Measurements from ENCODE around the gene NXF3.

DNA sequence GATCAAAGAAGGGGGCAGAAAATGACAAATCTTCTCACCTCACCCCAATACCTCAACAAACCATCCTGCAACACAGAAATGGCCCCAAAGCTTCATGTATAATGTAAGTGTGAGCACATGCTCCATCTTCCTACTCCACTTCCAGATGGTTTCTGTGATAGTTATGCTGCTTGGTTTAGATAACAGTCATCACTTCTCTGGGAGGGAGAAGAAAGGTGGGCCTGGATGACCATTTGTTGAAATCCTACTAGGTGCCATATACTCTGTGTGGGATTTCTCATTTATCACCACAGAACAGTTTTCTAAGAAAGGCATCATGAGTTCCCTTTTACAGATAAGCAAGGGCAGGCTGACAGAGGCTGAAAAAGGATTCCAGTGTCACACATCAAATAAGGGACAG is 31.3 kb upstream of the NXF3 start:
- TF ChIP-seq NR1H2 (CRISPR knock-in tag; IDR thresholded peaks at IDR 0.05) (no peak), CBFB (CRISPR knock-in tag; IDR thresholded peaks at IDR 0.05; ENCODE audit: low read depth) (no peak), ETV6 (CRISPR knock-in tag; IDR thresholded peaks at IDR 0.05) (no peak), ZNF121 (CRISPR knock-in tag; IDR thresholded peaks at IDR 0.05) (no peak), JUN (CRISPR knock-in tag; IDR thresholded peaks at IDR 0.05) (no peak), TCF7 (CRISPR knock-in tag; IDR thresholded peaks at IDR 0.05; ENCODE audit: low read depth) (no peak), CREB1 (CRISPR knock-in tag; IDR thresholded peaks at IDR 0.05) (no peak)
- TF ChIP-seq, protein P1, sequence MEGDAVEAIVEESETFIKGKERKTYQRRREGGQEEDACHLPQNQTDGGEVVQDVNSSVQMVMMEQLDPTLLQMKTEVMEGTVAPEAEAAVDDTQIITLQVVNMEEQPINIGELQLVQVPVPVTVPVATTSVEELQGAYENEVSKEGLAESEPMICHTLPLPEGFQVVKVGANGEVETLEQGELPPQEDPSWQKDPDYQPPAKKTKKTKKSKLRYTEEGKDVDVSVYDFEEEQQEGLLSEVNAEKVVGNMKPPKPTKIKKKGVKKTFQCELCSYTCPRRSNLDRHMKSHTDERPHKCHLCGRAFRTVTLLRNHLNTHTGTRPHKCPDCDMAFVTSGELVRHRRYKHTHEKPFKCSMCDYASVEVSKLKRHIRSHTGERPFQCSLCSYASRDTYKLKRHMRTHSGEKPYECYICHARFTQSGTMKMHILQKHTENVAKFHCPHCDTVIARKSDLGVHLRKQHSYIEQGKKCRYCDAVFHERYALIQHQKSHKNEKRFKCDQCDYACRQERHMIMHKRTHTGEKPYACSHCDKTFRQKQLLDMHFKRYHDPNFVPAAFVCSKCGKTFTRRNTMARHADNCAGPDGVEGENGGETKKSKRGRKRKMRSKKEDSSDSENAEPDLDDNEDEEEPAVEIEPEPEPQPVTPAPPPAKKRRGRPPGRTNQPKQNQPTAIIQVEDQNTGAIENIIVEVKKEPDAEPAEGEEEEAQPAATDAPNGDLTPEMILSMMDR (IDR thresholded peaks at IDR 0.05), result no peak
- TF ChIP-seq, protein P2, sequence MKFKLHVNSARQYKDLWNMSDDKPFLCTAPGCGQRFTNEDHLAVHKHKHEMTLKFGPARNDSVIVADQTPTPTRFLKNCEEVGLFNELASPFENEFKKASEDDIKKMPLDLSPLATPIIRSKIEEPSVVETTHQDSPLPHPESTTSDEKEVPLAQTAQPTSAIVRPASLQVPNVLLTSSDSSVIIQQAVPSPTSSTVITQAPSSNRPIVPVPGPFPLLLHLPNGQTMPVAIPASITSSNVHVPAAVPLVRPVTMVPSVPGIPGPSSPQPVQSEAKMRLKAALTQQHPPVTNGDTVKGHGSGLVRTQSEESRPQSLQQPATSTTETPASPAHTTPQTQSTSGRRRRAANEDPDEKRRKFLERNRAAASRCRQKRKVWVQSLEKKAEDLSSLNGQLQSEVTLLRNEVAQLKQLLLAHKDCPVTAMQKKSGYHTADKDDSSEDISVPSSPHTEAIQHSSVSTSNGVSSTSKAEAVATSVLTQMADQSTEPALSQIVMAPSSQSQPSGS (CRISPR knock-in tag; IDR thresholded peaks at IDR 0.05; ENCODE audit: borderline replicate concordance, low read depth), result no peak
- TF ChIP-seq, protein P3, sequence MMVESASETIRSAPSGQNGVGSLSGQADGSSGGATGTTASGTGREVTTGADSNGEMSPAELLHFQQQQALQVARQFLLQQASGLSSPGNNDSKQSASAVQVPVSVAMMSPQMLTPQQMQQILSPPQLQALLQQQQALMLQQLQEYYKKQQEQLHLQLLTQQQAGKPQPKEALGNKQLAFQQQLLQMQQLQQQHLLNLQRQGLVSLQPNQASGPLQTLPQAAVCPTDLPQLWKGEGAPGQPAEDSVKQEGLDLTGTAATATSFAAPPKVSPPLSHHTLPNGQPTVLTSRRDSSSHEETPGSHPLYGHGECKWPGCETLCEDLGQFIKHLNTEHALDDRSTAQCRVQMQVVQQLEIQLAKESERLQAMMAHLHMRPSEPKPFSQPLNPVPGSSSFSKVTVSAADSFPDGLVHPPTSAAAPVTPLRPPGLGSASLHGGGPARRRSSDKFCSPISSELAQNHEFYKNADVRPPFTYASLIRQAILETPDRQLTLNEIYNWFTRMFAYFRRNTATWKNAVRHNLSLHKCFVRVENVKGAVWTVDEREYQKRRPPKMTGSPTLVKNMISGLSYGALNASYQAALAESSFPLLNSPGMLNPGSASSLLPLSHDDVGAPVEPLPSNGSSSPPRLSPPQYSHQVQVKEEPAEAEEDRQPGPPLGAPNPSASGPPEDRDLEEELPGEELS (CRISPR knock-in tag; IDR thresholded peaks at IDR 0.05), result no peak
- TF ChIP-seq, protein P4, sequence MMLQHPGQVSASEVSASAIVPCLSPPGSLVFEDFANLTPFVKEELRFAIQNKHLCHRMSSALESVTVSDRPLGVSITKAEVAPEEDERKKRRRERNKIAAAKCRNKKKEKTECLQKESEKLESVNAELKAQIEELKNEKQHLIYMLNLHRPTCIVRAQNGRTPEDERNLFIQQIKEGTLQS (CRISPR knock-in tag; conservative IDR thresholded peaks at IDR 0.05), result no peak
- TF ChIP-seq, protein P5, sequence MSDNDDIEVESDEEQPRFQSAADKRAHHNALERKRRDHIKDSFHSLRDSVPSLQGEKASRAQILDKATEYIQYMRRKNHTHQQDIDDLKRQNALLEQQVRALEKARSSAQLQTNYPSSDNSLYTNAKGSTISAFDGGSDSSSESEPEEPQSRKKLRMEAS (CRISPR knock-in tag; IDR thresholded peaks at IDR 0.05), result no peak
- TF ChIP-seq, protein P6, sequence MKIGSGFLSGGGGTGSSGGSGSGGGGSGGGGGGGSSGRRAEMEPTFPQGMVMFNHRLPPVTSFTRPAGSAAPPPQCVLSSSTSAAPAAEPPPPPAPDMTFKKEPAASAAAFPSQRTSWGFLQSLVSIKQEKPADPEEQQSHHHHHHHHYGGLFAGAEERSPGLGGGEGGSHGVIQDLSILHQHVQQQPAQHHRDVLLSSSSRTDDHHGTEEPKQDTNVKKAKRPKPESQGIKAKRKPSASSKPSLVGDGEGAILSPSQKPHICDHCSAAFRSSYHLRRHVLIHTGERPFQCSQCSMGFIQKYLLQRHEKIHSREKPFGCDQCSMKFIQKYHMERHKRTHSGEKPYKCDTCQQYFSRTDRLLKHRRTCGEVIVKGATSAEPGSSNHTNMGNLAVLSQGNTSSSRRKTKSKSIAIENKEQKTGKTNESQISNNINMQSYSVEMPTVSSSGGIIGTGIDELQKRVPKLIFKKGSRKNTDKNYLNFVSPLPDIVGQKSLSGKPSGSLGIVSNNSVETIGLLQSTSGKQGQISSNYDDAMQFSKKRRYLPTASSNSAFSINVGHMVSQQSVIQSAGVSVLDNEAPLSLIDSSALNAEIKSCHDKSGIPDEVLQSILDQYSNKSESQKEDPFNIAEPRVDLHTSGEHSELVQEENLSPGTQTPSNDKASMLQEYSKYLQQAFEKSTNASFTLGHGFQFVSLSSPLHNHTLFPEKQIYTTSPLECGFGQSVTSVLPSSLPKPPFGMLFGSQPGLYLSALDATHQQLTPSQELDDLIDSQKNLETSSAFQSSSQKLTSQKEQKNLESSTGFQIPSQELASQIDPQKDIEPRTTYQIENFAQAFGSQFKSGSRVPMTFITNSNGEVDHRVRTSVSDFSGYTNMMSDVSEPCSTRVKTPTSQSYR (CRISPR knock-in tag; IDR thresholded peaks at IDR 0.05), result no peak

Data from WTC11 (cell line).